Left lung (tissue), 10 donors: ENCODE data around the gene ERF. TPM values are rescaled to one million over a fixed set of nuclear protein-coding genes. Genes with fewer than 3 reads are reported as not detected.

Experiments
- ATAC-seq: fragments of 200-7000 bp; cut with Tn5 transposase; one replicate; pipeline ENCODE4 v1.9.1; 2020; ENCODE audit warnings: moderate library complexity
- DNase-seq, 4 donors: peaks; one replicate each; pipeline ENCODE4 v3.0.0-alpha.2; 2013 to 2020
- H3K27ac ChIP-seq, 2 donors: fragments of 200-600 bp; sonication (generic) in 1 of 2; one replicate each; pipeline versions ENCODE4 v1.5.0 to v1.8.0; 2020 to 2021
- H3K27me3 ChIP-seq, 2 donors: fragments of 200-600 bp; sonication (generic) in 1 of 2; one replicate each; pipeline versions ENCODE4 v1.5.0 to v1.8.0; 2020 to 2021
- H3K36me3 ChIP-seq, 2 donors: fragments of 200-600 bp; sonication (generic) in 1 of 2; one replicate each; pipeline versions ENCODE4 v1.5.0 to v1.8.0; 2020 to 2021
- H3K4me1 ChIP-seq, 2 donors: fragments of 200-600 bp; one replicate each; pipeline ENCODE4 v1.8.0; 2021
- H3K4me3 ChIP-seq, 2 donors: fragments of 200-600 bp; sonication (generic) in 1 of 2; one replicate each; pipeline versions ENCODE4 v1.5.0 to v1.8.0; 2020 to 2021; ENCODE audit warnings: mild to moderate bottlenecking in 1 of 2
- H3K9me3 ChIP-seq, 2 donors: fragments of 200-600 bp; sonication (generic) in 1 of 2; one replicate each; pipeline versions ENCODE4 v1.5.0 to v1.8.0; 2020 to 2021
- CTCF ChIP-seq, 2 donors: fragments of 200-600 bp; sonication (generic) in 1 of 2; IDR thresholded peaks; one replicate each; pipeline versions ENCODE4 v1.5.0 to v1.8.0; 2021; ENCODE audit warnings: antibody characterized with exemption in 2 of 2
- intact Hi-C, 2 donors: fragments of 100-400 bp; cut with DNase I; formaldehyde crosslinking; loops; one replicate each; pipeline versions ENCODE4 v1.11.2 to v1.14.2; 2022
- polyA plus RNA-seq, 6 donors: library from polyadenylated mRNA; unstranded; fragments of 120-200 nt; gene quantifications; one replicate each; pipeline ENCODE4 v1.2.1, GENCODE V29; 2013; ENCODE audit not compliant: insufficient read length in 6 of 6
- total RNA-seq, 2 donors: library from RNA; stranded (reverse); fragmentation: NEBNext Ultra II Directional; extraction: Animal tissue kit (Norgen Biotek cat#: 25700); gene quantifications; one replicate each; pipeline ENCODE4 v1.2.1, GENCODE V29; 2021
- donor health status: DM: no; HTN: yes; CAD: no.
- donor health status: DM: no; HTN: no; CAD: no.

Gene ERF
- total and polyA plus RNA-seq, 8 donors, result 42.9 to 56.4 (median 48.9) TPM

GRCh38 chr19:42229855-42230351, 25.0 kb downstream of the ERF start:
- Histone ChIP-seq H3K4me1 (no peaks in the 10 kb centered on the region), H3K27me3 (no peaks in the 10 kb centered on the region), H3K4me3 (no peak overlapping the region), H3K9me3 (no peaks in the 10 kb centered on the region), H3K27ac (no peak overlapping the region), H3K36me3 (peaks cover 0 to 99% of the 10 kb centered on the region in 2 donors)
- no peak for TF ChIP-seq CTCF (IDR thresholded peaks at IDR 0.05)
- intact Hi-C loops, result no loop called here
- no peak for ATAC-seq
- DNase-seq, result peak in 1 of 4 donors; percentile 29

GRCh38 chr19:42229301-42229854, 25.6 kb downstream of the ERF start:
- ATAC-seq (no peak), DNase-seq (peak in 1 of 4 donors; percentile 8)
- Histone ChIP-seq H3K27me3 (no peaks in the 10 kb centered on the region), H3K36me3 (peaks cover 0 to 99% of the 10 kb centered on the region in 2 donors), H3K9me3 (no peaks in the 10 kb centered on the region), H3K27ac (no peak overlapping the region), H3K4me1 (no peaks in the 10 kb centered on the region), H3K4me3 (no peak overlapping the region)
- TF ChIP-seq CTCF (IDR thresholded peaks at IDR 0.05), result no peak
- intact Hi-C loops, result no loop called here

GRCh38 chr19:42228641-42229040, 26.3 kb downstream of the ERF start:
- intact Hi-C loops, result no loop called here
- no peak for ATAC-seq
- Histone ChIP-seq H3K27ac (no peak overlapping the region), H3K27me3 (no peaks in the 10 kb centered on the region), H3K9me3 (no peaks in the 10 kb centered on the region), H3K36me3 (peaks cover 0 to 97% of the 10 kb centered on the region in 2 donors), H3K4me3 (no peak overlapping the region), H3K4me1 (no peaks in the 10 kb centered on the region)
- DNase-seq, result peak in 1 of 4 donors; percentile 45
- no peak for TF ChIP-seq CTCF (IDR thresholded peaks at IDR 0.05)

GRCh38 chr19:42226886-42227285, 28.0 kb downstream of the ERF start:
- ATAC-seq, result no peak

More at GRCh38 chr19:42226886-42227285, 28.0 kb downstream of the ERF start:
- no peaks in the 10 kb centered on the region for H3K9me3 ChIP-seq
- peaks cover 0 to 79% of the 10 kb centered on the region in 2 donors for H3K36me3 ChIP-seq
- TF ChIP-seq CTCF (IDR thresholded peaks at IDR 0.05), result no peak
- no peak overlapping the region for H3K27ac ChIP-seq
- H3K4me3 ChIP-seq, result no peak overlapping the region
- H3K4me1 ChIP-seq, result peaks cover 0 to 6% of the 10 kb centered on the region in 2 donors
- no peak for DNase-seq
- no peaks in the 10 kb centered on the region for H3K27me3 ChIP-seq
- intact Hi-C loops, result no loop called here
